HepG2 (cell line): ENCODE results near the gene FGF3. TPM values are rescaled to one million over a fixed set of nuclear protein-coding genes. Genes with fewer than 3 reads are reported as not detected.

Experiments
- ATAC-seq: fragments of 200-7000 bp; cut with Tn5 transposase; 3 replicates; pipeline ENCODE4 v1.9.1; 2020; ENCODE audit warnings: mild to moderate bottlenecking, moderate library complexity
- BruUV-seq: library from RNA; stranded (reverse); fragments of 400-500 nt; replicated peaks from 2 replicates; lab custom pipeline; 2021; lab: Mats Ljungman, UMichigan
- CTCF ChIA-PET: fragments of 300-600 bp; formaldehyde crosslinking; extraction: SDS; loops from one replicate; lab custom pipeline; 2021; ENCODE audit warnings: low total read pairs, inconsistent platforms, low intra/inter-chr PET ratio; lab: Yijun Ruan, JAX
- POLR2A ChIA-PET: fragments of 350-600 bp; sonication (Branson Sonifier 250); formaldehyde crosslinking; loops from one replicate; lab custom pipeline; 2020; ENCODE audit warnings: antibody characterized with exemption, inconsistent platforms; lab: Yijun Ruan, JAX
- DNase-seq: peaks from one replicate; pipeline ENCODE4 v3.0.0-alpha.2; 2015; ENCODE audit warnings: low spot score
- FAIRE-seq: peaks from 3 replicates; lab custom pipeline; 2011; peaks lifted over from hg19 to GRCh38; lab: Jason Lieb, UNC
- H2AFZ ChIP-seq: one replicate; pipeline ENCODE4 v1.6.1; 2011; ENCODE audit warnings: low read length, inconsistent platforms
- H3K27ac ChIP-seq: fragments of 300-600 bp; 3 replicates; pipeline ENCODE4 v1.8.0; 2011; ENCODE audit warnings: mixed run types, mild to moderate bottlenecking, mixed read lengths, low read length, inconsistent platforms; ENCODE audit not compliant: insufficient read depth; ENCODE audit errors: extremely low read length
- H3K27me3 ChIP-seq, 2 experiments: fragments of 200-600 bp in 1 of 2; 2 replicates in 1 of 2; 3 replicates in 1 of 2; pipeline versions ENCODE4 v1.6.0 to v1.8.0; 2011; ENCODE audit warnings: low read length in 2 of 2, mild to moderate bottlenecking in 2 of 2, moderate library complexity in 2 of 2, inconsistent platforms in 1 of 2; ENCODE audit not compliant: insufficient read depth in 2 of 2, control insufficient read depth in 1 of 2
- H3K36me3 ChIP-seq, 2 experiments: fragments of 200-600 bp in 1 of 2; replicated peaks in 1 of 2; 2 replicates in 1 of 2; 3 replicates in 1 of 2; pipeline versions ENCODE4 v1.5.1 to v1.8.0; 2011; ENCODE audit warnings: low read length in 2 of 2, inconsistent platforms in 1 of 2; ENCODE audit not compliant: insufficient read depth in 2 of 2, control insufficient read depth in 1 of 2
- H3K4me1 ChIP-seq: 2 replicates; pipeline ENCODE4 v1.5.1; 2012; ENCODE audit warnings: low read length, inconsistent platforms; ENCODE audit not compliant: insufficient read depth
- H3K4me2 ChIP-seq: 2 replicates; pipeline ENCODE4 v1.6.0; 2011; ENCODE audit warnings: low read depth, low read length, inconsistent platforms
- H3K4me3 ChIP-seq, 3 experiments: fragments of 200-600 bp in 1 of 3; sonication (generic), shearing (Covaris generic) in 1 of 3; replicated peaks in 1 of 3; 2 replicates each; pipeline ENCODE4 v1.5.1; 2011 to 2016; ENCODE audit warnings: low read length in 3 of 3, inconsistent platforms in 2 of 3, low read depth in 2 of 3, mild to moderate bottlenecking in 2 of 3, control low read depth in 1 of 3, mixed read lengths in 1 of 3; ENCODE audit not compliant: insufficient read depth in 1 of 3
- H3K79me2 ChIP-seq: one replicate; pipeline ENCODE4 v1.6.1; 2011; ENCODE audit warnings: low read length, inconsistent platforms; ENCODE audit not compliant: insufficient read depth
- H3K9ac ChIP-seq: 2 replicates; pipeline ENCODE4 v1.6.0; 2011; ENCODE audit warnings: mild to moderate bottlenecking, low read depth, low read length, inconsistent platforms; ENCODE audit not compliant: insufficient read depth
- H3K9me3 ChIP-seq: 2 replicates; pipeline ENCODE4 v1.5.1; 2012; ENCODE audit warnings: mild to moderate bottlenecking, low read length
- H4K20me1 ChIP-seq: 2 replicates; pipeline ENCODE4 v1.6.0; 2011; ENCODE audit warnings: inconsistent platforms, mild to moderate bottlenecking, low read length, moderate library complexity; ENCODE audit not compliant: insufficient read depth
- CEBPB ChIP-seq: IDR thresholded peaks from 2 replicates; pipeline ENCODE4 v1.6.1; 2011; ENCODE audit warnings: low read depth, low read length, improper control_type of control experiment, borderline replicate concordance
- FOXM1 ChIP-seq: sonication (generic); formaldehyde crosslinking; IDR thresholded peaks from 2 replicates; pipeline ENCODE4 v1.5.0; 2020; ENCODE audit warnings: missing genetic modification reagents
- HNRNPH1 ChIP-seq: fragments of 200-400 bp; formaldehyde crosslinking; optimal IDR thresholded peaks from 2 replicates; pipeline ENCODE3; 2017; ENCODE audit warnings: mild to moderate bottlenecking, low read depth, low read length
- ISX ChIP-seq: sonication (generic); formaldehyde crosslinking; conservative IDR thresholded peaks from 2 replicates; pipeline ENCODE4 v1.5.0; 2020; ENCODE audit warnings: missing genetic modification reagents
- PCBP1 ChIP-seq: fragments of 200-400 bp; formaldehyde crosslinking; IDR thresholded peaks from 2 replicates; pipeline ENCODE4 v1.6.1; 2017; ENCODE audit warnings: mild to moderate bottlenecking, low read depth, low read length, borderline replicate concordance
- PRDM4 ChIP-seq: sonication (generic); formaldehyde crosslinking; IDR thresholded peaks from 2 replicates; pipeline ENCODE4 v1.9.0; 2021; ENCODE audit warnings: missing genetic modification reagents, borderline replicate concordance
- ZNF615 ChIP-seq: sonication (generic); formaldehyde crosslinking; IDR thresholded peaks from 2 replicates; pipeline ENCODE4 v1.5.0; 2020; ENCODE audit warnings: mild to moderate bottlenecking, missing genetic modification reagents, borderline replicate concordance
- ZNF646 ChIP-seq: sonication (generic); formaldehyde crosslinking; IDR thresholded peaks from 2 replicates; pipeline ENCODE4 v1.9.0; 2021; ENCODE audit warnings: mild to moderate bottlenecking, missing genetic modification reagents
- ZNF841 ChIP-seq: sonication (generic); formaldehyde crosslinking; IDR thresholded peaks from 2 replicates; pipeline ENCODE4 v1.8.1; 2023; ENCODE audit warnings: missing genetic modification reagents, borderline replicate concordance
- ZSCAN12 ChIP-seq: sonication (generic); formaldehyde crosslinking; IDR thresholded peaks from 2 replicates; pipeline ENCODE4 v1.9.0; 2021; ENCODE audit warnings: mild to moderate bottlenecking, missing genetic modification reagents
- in situ Hi-C: cut with HindIII; loops from 2 replicates; pipeline ENCODE4 v1.10.0; 2017; ENCODE audit warnings: low pct_unique_long_range_greater_than_20kb; ENCODE audit not compliant: extremely low pct_ligation_motif_present
- intact Hi-C: fragments of 100-400 bp; cut with micrococcal nuclease; formaldehyde crosslinking; loops from one replicate; pipeline ENCODE4 v1.10.0; 2022; ENCODE audit not compliant: unreplicated experiment
- polyA plus RNA-seq, 8 experiments: library from polyadenylated mRNA; depleted of rRNA in 3 of 8; stranded (reverse) in 7 of 8; unstranded in 1 of 8; fragments of >200 nt; fragmentation: Illumina TruSeq in 4 of 8; extraction: Trizol in 4 of 8; gene quantifications; 2 replicates each; pipeline versions ENCODE4 v1.2.1 to v1.2.3, GENCODE V29; 2011 to 2016; ENCODE audit warnings: low read depth in 4 of 8, missing spikeins in 1 of 8, mixed read lengths in 1 of 8; ENCODE audit not compliant: insufficient read depth in 1 of 8
- total RNA-seq, 5 experiments: library from RNA; depleted of rRNA; stranded (reverse); fragments of >200 nt; fragmentation: Illumina TruSeq; extraction: Trizol; gene quantifications; 2 replicates each; pipeline ENCODE4 v1.2.3, GENCODE V29; 2016; ENCODE audit warnings: low read depth in 1 of 5

FGF3 gene
- total and polyA plus RNA-seq, 2 of the 13 experiments (the other 11 are each of a cell fraction or from before 2014, with no cell fraction given): not detected

- no peak for TF ChIP-seq ZNF615 (CRISPR knock-in tag)
- no peak for TF ChIP-seq FOXM1 (CRISPR knock-in tag)
- no peak for TF ChIP-seq CEBPB
- TF ChIP-seq ZSCAN12 (CRISPR knock-in tag): no peak
Observed at GRCh38 chr11:69852056-69852455, 32.8 kb upstream of the FGF3 start (continued).

GRCh38 chr11:69848201-69848600, 29.0 kb upstream of the FGF3 start:
- Histone ChIP-seq H2AFZ (no peak overlapping the region), H3K79me2 (no peaks in the 10 kb centered on the region), H3K4me2 (no peak overlapping the region), H3K4me3 (no peak overlapping the region), H3K4me1 (no peaks in the 10 kb centered on the region), H3K36me3 (no peaks in the 10 kb centered on the region), H3K27me3 (no peaks in the 10 kb centered on the region; a peak in 1 of 5 replicates), H3K9me3 (no peaks in the 10 kb centered on the region), H4K20me1 (no peaks in the 10 kb centered on the region), H3K9ac (no peak overlapping the region), H3K27ac (no peak overlapping the region)
- no peak for DNase-seq
- intact Hi-C loops (no loop called here), in situ Hi-C loops (no loop called here)
- ChIA-PET CTCF (no interaction called here), POLR2A (no interaction called here)
- ATAC-seq: no peak
- BruUV-seq: no TSS peak
- FAIRE-seq: no peak
- TF ChIP-seq PCBP1 (no peak), HNRNPH1 (no peak), PRDM4 (CRISPR knock-in tag) (no peak), ZNF646 (no peak), ISX (CRISPR knock-in tag) (no peak), ZNF841 (CRISPR knock-in tag) (no peak)
